HCT116 (cell line): Measurements from ENCODE around the gene SLC25A33. TPM values are rescaled to one million over a fixed set of nuclear protein-coding genes. Genes with fewer than 3 reads are reported as not detected.

Experiments used
- ATAC-seq: fragments of 200-7000 bp; cut with Tn5 transposase; 2 replicates; pipeline ENCODE4 v1.9.1; 2020; ENCODE audit warnings: mild to moderate bottlenecking, moderate library complexity
- BruUV-seq: library from RNA; stranded (reverse); fragments of 400-500 nt; replicated peaks from 2 replicates; lab custom pipeline; 2021; lab: Mats Ljungman, UMichigan
- CTCF ChIA-PET: fragments of 300-600 bp; sonication (Branson Sonifier 250); formaldehyde crosslinking; loops from one replicate; lab custom pipeline; 2021; ENCODE audit warnings: antibody characterized with exemption; lab: Charles Lee
- POLR2A ChIA-PET: fragments of 300-600, 350-600 bp; sonication (Branson Sonifier 250); formaldehyde crosslinking; loops from one replicate; lab custom pipeline; 2021; ENCODE audit warnings: antibody characterized with exemption; lab: Charles Lee
- RAD21 ChIA-PET, 2 experiments: fragments of 300-600 bp; sonication (Branson Sonifier 250); formaldehyde crosslinking; loops; one replicate each; lab custom pipeline; 2023; ENCODE audit warnings: low total read pairs in 2 of 2; ENCODE audit not compliant: uncharacterized antibody in 2 of 2, unreplicated experiment in 2 of 2, low non-redundant PET in 1 of 2; lab: Charles Lee
- DNase-seq: peaks from one replicate; pipeline ENCODE4 v3.0.0-alpha.2; 2010; ENCODE audit warnings: low read depth, low spot score
- H2AFZ ChIP-seq: fragments of 200-600 bp; shearing (Covaris generic), sonication (generic); 2 replicates; pipeline ENCODE4 v1.6.1; 2017; ENCODE audit warnings: low read depth, mixed run types, mixed read lengths, antibody characterized with exemption, low read length; ENCODE audit not compliant: poor library complexity, severe bottlenecking
- H3K27ac ChIP-seq: 2 replicates; pipeline ENCODE4 v1.5.1; 2012; ENCODE audit warnings: low read depth, low read length
- H3K27me3 ChIP-seq: fragments of 200-600 bp; sonication (generic); 2 replicates; pipeline ENCODE4 v1.6.1; 2016; ENCODE audit warnings: mixed run types, low read length, mixed read lengths; ENCODE audit not compliant: insufficient read depth
- H3K36me3 ChIP-seq, 2 experiments: fragments of 200-500 bp in 1 of 2; fragments of 200-600 bp in 1 of 2; sonication (Bioruptor generic) in 1 of 2; sonication (generic) in 1 of 2; 2 replicates each; pipeline versions ENCODE4 v1.5.1 to v1.6.1; 2014 to 2016; ENCODE audit warnings: low read length in 2 of 2, inconsistent platforms in 1 of 2, mixed read lengths in 1 of 2, mixed run types in 1 of 2; ENCODE audit not compliant: insufficient read depth in 2 of 2, control insufficient read depth in 1 of 2
- H3K4me1 ChIP-seq, 2 experiments: fragments of 200-600 bp in 1 of 2; sonication (generic) in 1 of 2; 2 replicates each; pipeline versions ENCODE4 v1.5.1 to v1.6.1; 2012 to 2017; ENCODE audit warnings: low read length in 2 of 2, inconsistent platforms in 1 of 2, mild to moderate bottlenecking in 1 of 2, mixed read lengths in 1 of 2, mixed run types in 1 of 2, moderate library complexity in 1 of 2; ENCODE audit not compliant: insufficient read depth in 2 of 2, control insufficient read depth in 1 of 2
- H3K4me2 ChIP-seq: fragments of 200-600 bp; sonication (generic); 2 replicates; pipeline ENCODE4 v1.6.1; 2017; ENCODE audit warnings: mixed run types, low read length, mixed read lengths
- H3K4me3 ChIP-seq, 2 experiments: fragments of 200-600 bp in 1 of 2; sonication (generic) in 1 of 2; replicated peaks in 1 of 2; 2 replicates each; pipeline ENCODE4 v1.5.1; 2011 to 2016; ENCODE audit warnings: low read length in 2 of 2, control low read depth in 1 of 2, low read depth in 1 of 2, mild to moderate bottlenecking in 1 of 2, mixed read lengths in 1 of 2, mixed run types in 1 of 2
- H3K79me2 ChIP-seq: fragments of 200-600 bp; sonication (generic); 2 replicates; pipeline ENCODE4 v1.6.1; 2017; ENCODE audit warnings: mild to moderate bottlenecking, mixed run types, low read length, moderate library complexity, mixed read lengths; ENCODE audit not compliant: insufficient read depth
- H3K9ac ChIP-seq: fragments of 200-600 bp; sonication (generic); 2 replicates; pipeline ENCODE4 v1.6.1; 2016; ENCODE audit warnings: low read length, mixed read lengths
- H3K9me2 ChIP-seq: fragments of 200-600 bp; sonication (generic), shearing (Covaris generic); 2 replicates; pipeline ENCODE4 v1.6.1; 2017; ENCODE audit warnings: mixed run types, mild to moderate bottlenecking, moderate library complexity; ENCODE audit not compliant: insufficient read depth
- H3K9me3 ChIP-seq, 2 experiments: fragments of 200-500 bp in 1 of 2; fragments of 200-600 bp in 1 of 2; sonication (Bioruptor generic) in 1 of 2; sonication (generic) in 1 of 2; 2 replicates each; pipeline ENCODE4 v1.6.1; 2014 to 2017; ENCODE audit warnings: low read length in 2 of 2, mixed read lengths in 2 of 2, inconsistent platforms in 1 of 2, low read depth in 1 of 2, mild to moderate bottlenecking in 1 of 2, mixed run types in 1 of 2, moderate library complexity in 1 of 2; ENCODE audit not compliant: control insufficient read depth in 1 of 2, insufficient read depth in 1 of 2
- H4K20me1 ChIP-seq: fragments of 200-600 bp; sonication (generic), shearing (Covaris generic); 2 replicates; pipeline ENCODE4 v1.6.1; 2017; ENCODE audit warnings: mixed run types, mild to moderate bottlenecking, moderate library complexity; ENCODE audit not compliant: insufficient read depth
- CBX3 ChIP-seq: IDR thresholded peaks from 2 replicates; pipeline ENCODE4 v1.6.1; 2012; ENCODE audit warnings: low read depth
- CEBPB ChIP-seq: IDR thresholded peaks from 2 replicates; pipeline ENCODE4 v1.6.1; 2012; ENCODE audit warnings: low read depth
- ELF1 ChIP-seq: IDR thresholded peaks from 2 replicates; pipeline ENCODE4 v1.6.1; 2012; ENCODE audit warnings: low read depth, borderline replicate concordance
- EZH2 ChIP-seq: fragments of 200-600 bp; sonication (generic); IDR thresholded peaks from 2 replicates; pipeline ENCODE4 v1.6.1; 2017; ENCODE audit warnings: antibody characterized with exemption, mixed run types
- EZH2phosphoT487 ChIP-seq: fragments of 200-600 bp; IDR thresholded peaks from 2 replicates; pipeline ENCODE4 v1.6.1; 2018; ENCODE audit warnings: antibody characterized with exemption, borderline replicate concordance
- JUND ChIP-seq: IDR thresholded peaks from 2 replicates; pipeline ENCODE4 v1.6.1; 2012
- SP1 ChIP-seq: IDR thresholded peaks from 2 replicates; pipeline ENCODE4 v1.6.1; 2012; ENCODE audit warnings: low read depth
- SRF ChIP-seq: IDR thresholded peaks from 2 replicates; pipeline ENCODE4 v1.6.1; 2012; ENCODE audit warnings: low read depth
- YY1 ChIP-seq: IDR thresholded peaks from 2 replicates; pipeline ENCODE4 v1.6.1; 2011; ENCODE audit warnings: low read length, low read depth, moderate library complexity, mild to moderate bottlenecking; ENCODE audit not compliant: insufficient replicate concordance; ENCODE audit errors: extremely low read depth
- ZFX ChIP-seq: fragments of 450-650 bp; IDR thresholded peaks from 2 replicates; pipeline ENCODE4 v1.6.1; 2017
- ZNF274 ChIP-seq: fragments of 200-500 bp; sonication (Bioruptor generic); IDR thresholded peaks from 2 replicates; pipeline ENCODE4 v1.6.1; 2014; ENCODE audit warnings: mild to moderate bottlenecking, low read depth, low read length, inconsistent platforms
- intact Hi-C: fragments of 100-400 bp; cut with micrococcal nuclease; formaldehyde crosslinking; loops from 2 replicates; pipeline ENCODE4 v1.10.0; 2022
- total RNA-seq: library from RNA; stranded (reverse); gene quantifications from one replicate; pipeline ENCODE4 v1.2.1, GENCODE V29; 2021; ENCODE audit not compliant: unreplicated experiment
- TF ChIP-seq, protein P1 (sequence below), 3 experiments: fragments of 200-600 bp in 1 of 3; sonication (generic) in 1 of 3; IDR thresholded peaks in 2 of 3; conservative IDR thresholded peaks in 1 of 3; 2 replicates each; pipeline ENCODE4 v1.5.1; 2012 to 2017; ENCODE audit warnings: low read depth in 2 of 3, low read length in 2 of 3, antibody characterized with exemption in 1 of 3, borderline replicate concordance in 1 of 3, control low read depth in 1 of 3, mild to moderate bottlenecking in 1 of 3, mixed read lengths in 1 of 3, mixed run types in 1 of 3, moderate library complexity in 1 of 3; ENCODE audit not compliant: insufficient read depth in 1 of 3
- TF ChIP-seq, protein P2 (sequence below): IDR thresholded peaks from 2 replicates; pipeline ENCODE4 v1.6.1; 2012; ENCODE audit warnings: low read depth
- TF ChIP-seq, protein P3 (sequence below): IDR thresholded peaks from 2 replicates; pipeline ENCODE4 v1.6.1; 2012

The SLC25A33 gene
- total RNA-seq, 1 experiment from 2014 or later, result 9.8 TPM

DNA sequence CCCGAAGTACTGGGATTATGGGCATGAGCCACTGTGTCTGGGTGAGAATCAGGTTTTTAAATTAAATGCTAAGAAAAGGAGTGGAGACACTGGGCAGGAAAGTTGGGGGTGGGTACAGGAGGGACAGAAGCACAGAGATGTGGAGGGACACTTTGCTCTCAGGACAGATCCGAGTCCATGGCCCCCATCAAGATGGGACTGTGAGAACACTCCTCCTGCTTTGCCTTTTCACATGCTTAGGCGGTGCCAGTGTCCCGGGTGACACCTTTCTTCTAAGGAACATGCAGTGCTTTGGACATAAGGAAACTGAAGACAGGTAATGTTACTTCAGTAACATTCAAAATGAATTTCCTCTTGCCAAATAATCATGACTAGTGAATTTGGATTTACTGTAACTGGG, 16.7 kb downstream of the SLC25A33 start:
- CTCF ChIA-PET, result interaction anchor here (1.0 kb wide), 1 partner anchor 16 kb away, joined by 3 read pairs; no protein-coding TSS in a partner anchor
- H3K9me2 ChIP-seq, result no peaks in the 10 kb centered on the region
- ATAC-seq, result no peak
- H3K4me3 ChIP-seq, result no peak overlapping the region
- no peak overlapping the region for H3K4me2 ChIP-seq
- TF ChIP-seq CEBPB, result no peak
- TF ChIP-seq YY1, result no peak
- no peak for TF ChIP-seq ELF1
- TF ChIP-seq EZH2, result no peak
- TF ChIP-seq, protein P1, sequence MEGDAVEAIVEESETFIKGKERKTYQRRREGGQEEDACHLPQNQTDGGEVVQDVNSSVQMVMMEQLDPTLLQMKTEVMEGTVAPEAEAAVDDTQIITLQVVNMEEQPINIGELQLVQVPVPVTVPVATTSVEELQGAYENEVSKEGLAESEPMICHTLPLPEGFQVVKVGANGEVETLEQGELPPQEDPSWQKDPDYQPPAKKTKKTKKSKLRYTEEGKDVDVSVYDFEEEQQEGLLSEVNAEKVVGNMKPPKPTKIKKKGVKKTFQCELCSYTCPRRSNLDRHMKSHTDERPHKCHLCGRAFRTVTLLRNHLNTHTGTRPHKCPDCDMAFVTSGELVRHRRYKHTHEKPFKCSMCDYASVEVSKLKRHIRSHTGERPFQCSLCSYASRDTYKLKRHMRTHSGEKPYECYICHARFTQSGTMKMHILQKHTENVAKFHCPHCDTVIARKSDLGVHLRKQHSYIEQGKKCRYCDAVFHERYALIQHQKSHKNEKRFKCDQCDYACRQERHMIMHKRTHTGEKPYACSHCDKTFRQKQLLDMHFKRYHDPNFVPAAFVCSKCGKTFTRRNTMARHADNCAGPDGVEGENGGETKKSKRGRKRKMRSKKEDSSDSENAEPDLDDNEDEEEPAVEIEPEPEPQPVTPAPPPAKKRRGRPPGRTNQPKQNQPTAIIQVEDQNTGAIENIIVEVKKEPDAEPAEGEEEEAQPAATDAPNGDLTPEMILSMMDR (IDR thresholded peaks at IDR 0.05 in 2 of 3, conservative IDR thresholded peaks at IDR 0.05 in 1 of 3; ENCODE audit: borderline replicate concordance in 1 of 3, insufficient read depth in 1 of 3, low read depth in 2 of 3, low read length in 2 of 3), result no peak
- TF ChIP-seq SP1, result no peak
- TF ChIP-seq, all 23 proteins: peak for 0
- H4K20me1 ChIP-seq, result peaks cover 13% of the 10 kb centered on the region
- intact Hi-C loops, result no loop called here
- DNase-seq, result no peak
- no TSS peak for BruUV-seq
- no peak overlapping the region for H3K27ac ChIP-seq
- ChIA-PET POLR2A (no interaction called here), RAD21 (no interaction called here)
- no peaks in the 10 kb centered on the region for H3K27me3 ChIP-seq
- H3K79me2 ChIP-seq, result peaks cover 83% of the 10 kb centered on the region
- peaks cover 6 to 25% of the 10 kb centered on the region in 2 experiments for H3K4me1 ChIP-seq
- H3K9me3 ChIP-seq, result no peaks in the 10 kb centered on the region
- no peak overlapping the region for H2AFZ ChIP-seq
- H3K36me3 ChIP-seq, result peaks cover 20 to 38% of the 10 kb centered on the region in 2 experiments; a peak in 3 of 4 replicates
- H3K9ac ChIP-seq, result no peak overlapping the region

DNA sequence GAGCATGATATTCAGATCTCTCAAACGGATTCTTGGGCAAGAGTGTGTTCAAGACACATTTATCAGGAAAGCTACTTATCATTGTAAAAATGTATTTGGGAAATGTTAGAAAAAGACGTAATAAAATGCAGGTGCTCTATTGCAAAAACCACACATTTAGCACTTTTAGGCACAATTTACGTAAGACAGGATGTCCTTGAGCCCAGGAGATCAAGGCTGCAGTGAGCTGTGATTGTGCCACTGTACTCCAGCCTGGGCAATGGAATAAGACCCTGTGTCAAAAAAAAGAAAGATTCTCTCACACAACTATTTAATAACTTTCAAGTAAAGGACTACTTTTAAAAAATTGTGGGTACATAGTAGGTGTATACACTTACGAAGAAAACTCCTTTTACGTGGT, 18.4 kb downstream of the SLC25A33 start:
- intact Hi-C loops, result no loop called here
- Histone ChIP-seq H3K27me3 (no peaks in the 10 kb centered on the region), H3K9me3 (no peaks in the 10 kb centered on the region), H3K36me3 (peaks cover 20 to 41% of the 10 kb centered on the region in 2 experiments; a peak in 3 of 4 replicates), H4K20me1 (peaks cover 12% of the 10 kb centered on the region), H3K9me2 (no peaks in the 10 kb centered on the region), H3K9ac (no peak overlapping the region), H2AFZ (no peak overlapping the region), H3K4me3 (no peak overlapping the region), H3K4me2 (no peak overlapping the region), H3K79me2 (peaks cover 81% of the 10 kb centered on the region), H3K27ac (no peak overlapping the region), H3K4me1 (peaks cover 9 to 19% of the 10 kb centered on the region in 2 experiments)
- no TSS peak for BruUV-seq
- ChIA-PET CTCF (interaction anchor here (1.4 kb wide), 1 partner anchor 9 kb away, joined by 3 read pairs; no protein-coding TSS in a partner anchor), POLR2A (no interaction called here), RAD21 (no interaction called here)
- ATAC-seq (no peak), DNase-seq (no peak)
- TF ChIP-seq SP1 (no peak), ELF1 (no peak), JUND (no peak), SRF (no peak), CBX3 (no peak), ZNF274 (no peak), EZH2 (no peak), EZH2phosphoT487 (no peak), ZFX (no peak), CEBPB (no peak)
- TF ChIP-seq, protein P2, sequence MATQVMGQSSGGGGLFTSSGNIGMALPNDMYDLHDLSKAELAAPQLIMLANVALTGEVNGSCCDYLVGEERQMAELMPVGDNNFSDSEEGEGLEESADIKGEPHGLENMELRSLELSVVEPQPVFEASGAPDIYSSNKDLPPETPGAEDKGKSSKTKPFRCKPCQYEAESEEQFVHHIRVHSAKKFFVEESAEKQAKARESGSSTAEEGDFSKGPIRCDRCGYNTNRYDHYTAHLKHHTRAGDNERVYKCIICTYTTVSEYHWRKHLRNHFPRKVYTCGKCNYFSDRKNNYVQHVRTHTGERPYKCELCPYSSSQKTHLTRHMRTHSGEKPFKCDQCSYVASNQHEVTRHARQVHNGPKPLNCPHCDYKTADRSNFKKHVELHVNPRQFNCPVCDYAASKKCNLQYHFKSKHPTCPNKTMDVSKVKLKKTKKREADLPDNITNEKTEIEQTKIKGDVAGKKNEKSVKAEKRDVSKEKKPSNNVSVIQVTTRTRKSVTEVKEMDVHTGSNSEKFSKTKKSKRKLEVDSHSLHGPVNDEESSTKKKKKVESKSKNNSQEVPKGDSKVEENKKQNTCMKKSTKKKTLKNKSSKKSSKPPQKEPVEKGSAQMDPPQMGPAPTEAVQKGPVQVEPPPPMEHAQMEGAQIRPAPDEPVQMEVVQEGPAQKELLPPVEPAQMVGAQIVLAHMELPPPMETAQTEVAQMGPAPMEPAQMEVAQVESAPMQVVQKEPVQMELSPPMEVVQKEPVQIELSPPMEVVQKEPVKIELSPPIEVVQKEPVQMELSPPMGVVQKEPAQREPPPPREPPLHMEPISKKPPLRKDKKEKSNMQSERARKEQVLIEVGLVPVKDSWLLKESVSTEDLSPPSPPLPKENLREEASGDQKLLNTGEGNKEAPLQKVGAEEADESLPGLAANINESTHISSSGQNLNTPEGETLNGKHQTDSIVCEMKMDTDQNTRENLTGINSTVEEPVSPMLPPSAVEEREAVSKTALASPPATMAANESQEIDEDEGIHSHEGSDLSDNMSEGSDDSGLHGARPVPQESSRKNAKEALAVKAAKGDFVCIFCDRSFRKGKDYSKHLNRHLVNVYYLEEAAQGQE, result no peak
- TF ChIP-seq, protein P3, sequence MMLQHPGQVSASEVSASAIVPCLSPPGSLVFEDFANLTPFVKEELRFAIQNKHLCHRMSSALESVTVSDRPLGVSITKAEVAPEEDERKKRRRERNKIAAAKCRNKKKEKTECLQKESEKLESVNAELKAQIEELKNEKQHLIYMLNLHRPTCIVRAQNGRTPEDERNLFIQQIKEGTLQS, result no peak
